Activated CD4-positive, alpha-beta memory T cell treated with anti-CD3 and anti-CD28 coated beads for 36 hours (primary cell): Measurements from ENCODE around the gene DAB2IP. TPM values are rescaled to one million over a fixed set of nuclear protein-coding genes. Genes with fewer than 3 reads are reported as not detected.

Source experiments
- CTCF ChIA-PET: fragments of 350-600 bp; sonication (Branson Sonifier 250); formaldehyde crosslinking; loops from one replicate; lab custom pipeline; 2021; ENCODE audit warnings: antibody characterized with exemption, inconsistent platforms; lab: Charles Lee
- POLR2A ChIA-PET: fragments of 350-600 bp; sonication (Branson Sonifier 250); formaldehyde crosslinking; loops from one replicate; lab custom pipeline; 2021; ENCODE audit warnings: antibody characterized with exemption; lab: Charles Lee
- DNase-seq: peaks from one replicate; pipeline ENCODE4 v3.0.0-alpha.2; 2020
- H3K27ac Mint-ChIP-seq: one replicate; pipeline ENCODE4 v1.8.0; 2021; ENCODE audit warnings: mixed read lengths
- H3K27me3 Mint-ChIP-seq: one replicate; pipeline ENCODE4 v1.8.0; 2021; ENCODE audit warnings: mixed read lengths
- H3K36me3 Mint-ChIP-seq: one replicate; pipeline ENCODE4 v1.8.0; 2021; ENCODE audit warnings: mixed read lengths
- H3K4me1 Mint-ChIP-seq: one replicate; pipeline ENCODE4 v1.8.0; 2021; ENCODE audit warnings: low read depth, mixed read lengths
- H3K4me3 Mint-ChIP-seq: one replicate; pipeline ENCODE4 v1.8.0; 2021; ENCODE audit warnings: mild to moderate bottlenecking, mixed read lengths
- H3K9me3 Mint-ChIP-seq: one replicate; pipeline ENCODE4 v1.8.0; 2021; ENCODE audit warnings: mixed read lengths
- intact Hi-C: fragments of 100-400 bp; cut with micrococcal nuclease; formaldehyde crosslinking; loops from one replicate; pipeline ENCODE4 v1.15.1; 2023
- total RNA-seq, 2 experiments: library from RNA; stranded (reverse); gene quantifications; one replicate each; pipeline ENCODE4 v1.2.3, GENCODE V29; 2021

Gene DAB2IP
- total RNA-seq, result not detected

- H3K9me3 Mint-ChIP-seq, result no peaks in the 10 kb centered on the region
These were observed at the start of gene DAB2IP for GRCh38 chr9:121651295-121652020. Gene DAB2IP (plus strand): TSS chr9:121651634. CDS start chr9:121651776, 142 bp downstream.

GRCh38 chr9:121603028-121603427 lies 48.4 kb upstream of the DAB2IP start:
- H3K27ac Mint-ChIP-seq, result no peak overlapping the region
- ChIA-PET CTCF (no interaction called here), POLR2A (no interaction called here)
- no peak for DNase-seq
- no peaks in the 10 kb centered on the region for H3K4me1 Mint-ChIP-seq
- H3K9me3 Mint-ChIP-seq, result no peaks in the 10 kb centered on the region
- peaks cover 42% of the 10 kb centered on the region for H3K27me3 Mint-ChIP-seq
- intact Hi-C loops, result no loop called here
- no peaks in the 10 kb centered on the region for H3K36me3 Mint-ChIP-seq
- H3K4me3 Mint-ChIP-seq, result no peak overlapping the region

More at GRCh38 chr9:121651295-121652020, at the start of gene DAB2IP:
- ChIA-PET CTCF (no interaction called here), POLR2A (no interaction called here)
- H3K27me3 Mint-ChIP-seq, result peaks cover 56% of the 10 kb centered on the region
- no peaks in the 10 kb centered on the region for H3K36me3 Mint-ChIP-seq
- no peak for DNase-seq
- H3K27ac Mint-ChIP-seq, result no peak within 1 kb of the TSS
- intact Hi-C loops, result no loop called here
- peaks cover 9% of the 10 kb centered on the region for H3K4me1 Mint-ChIP-seq
- H3K4me3 Mint-ChIP-seq, result no peak within 1 kb of the TSS

- H3K27me3 Mint-ChIP-seq, result peaks cover 38% of the 10 kb centered on the region
- no peaks in the 10 kb centered on the region for H3K36me3 Mint-ChIP-seq
- H3K27ac Mint-ChIP-seq, result no peak overlapping the region
- no peaks in the 10 kb centered on the region for H3K4me1 Mint-ChIP-seq
- H3K9me3 Mint-ChIP-seq, result no peaks in the 10 kb centered on the region
- POLR2A ChIA-PET, result no interaction called here
- CTCF ChIA-PET, result no interaction called here
- no peak overlapping the region for H3K4me3 Mint-ChIP-seq
- no peak for DNase-seq
- intact Hi-C loops, result no loop called here
These were observed 47.2 kb upstream of the DAB2IP start for GRCh38 chr9:121604242-121604641.

- H3K27me3 Mint-ChIP-seq, result peaks cover 41% of the 10 kb centered on the region
- DNase-seq, result no peak
- no peaks in the 10 kb centered on the region for H3K9me3 Mint-ChIP-seq
- intact Hi-C loops, result no loop called here
- no peaks in the 10 kb centered on the region for H3K36me3 Mint-ChIP-seq
- CTCF ChIA-PET, result no interaction called here
- no peaks in the 10 kb centered on the region for H3K4me1 Mint-ChIP-seq
- POLR2A ChIA-PET, result no interaction called here
- H3K27ac Mint-ChIP-seq, result no peak overlapping the region
- no peak overlapping the region for H3K4me3 Mint-ChIP-seq
These were observed 46.8 kb upstream of the DAB2IP start for GRCh38 chr9:121604654-121605053.

GRCh38 chr9:121607434-121608167 lies 43.8 kb upstream of the DAB2IP start:
- intact Hi-C loops, result no loop called here
- CTCF ChIA-PET, result no interaction called here

GRCh38 chr9:121608168-121608853 lies 43.1 kb upstream of the DAB2IP start:
- peaks cover 8% of the 10 kb centered on the region for H3K4me1 Mint-ChIP-seq
- no peaks in the 10 kb centered on the region for H3K9me3 Mint-ChIP-seq
- no peak for DNase-seq
- H3K27ac Mint-ChIP-seq, result no peak overlapping the region
- no peaks in the 10 kb centered on the region for H3K36me3 Mint-ChIP-seq
- intact Hi-C loops, result no loop called here
- H3K27me3 Mint-ChIP-seq, result peaks cover 26% of the 10 kb centered on the region
- ChIA-PET CTCF (no interaction called here), POLR2A (no interaction called here)
- H3K4me3 Mint-ChIP-seq, result no peak overlapping the region

More at GRCh38 chr9:121607434-121608167, 43.8 kb upstream of the DAB2IP start:
- no peak for DNase-seq
- POLR2A ChIA-PET, result no interaction called here
- no peaks in the 10 kb centered on the region for H3K36me3 Mint-ChIP-seq
- H3K4me1 Mint-ChIP-seq, result peaks cover 3% of the 10 kb centered on the region
- H3K27ac Mint-ChIP-seq, result no peak overlapping the region
- no peaks in the 10 kb centered on the region for H3K9me3 Mint-ChIP-seq
- H3K4me3 Mint-ChIP-seq, result no peak overlapping the region
- H3K27me3 Mint-ChIP-seq, result peaks cover 28% of the 10 kb centered on the region

- CTCF ChIA-PET, result no interaction called here
- peaks cover 22% of the 10 kb centered on the region for H3K27me3 Mint-ChIP-seq
These were observed 41.4 kb upstream of the DAB2IP start for GRCh38 chr9:121609822-121610637.

GRCh38 chr9:121610638-121610953 lies 40.8 kb upstream of the DAB2IP start:
- H3K27me3 Mint-ChIP-seq, result peaks cover 22% of the 10 kb centered on the region

More at GRCh38 chr9:121609822-121610637, 41.4 kb upstream of the DAB2IP start:
- Mint-ChIP-seq H3K4me1 (peaks cover 13% of the 10 kb centered on the region), H3K9me3 (no peaks in the 10 kb centered on the region), H3K36me3 (no peaks in the 10 kb centered on the region), H3K27ac (no peak overlapping the region), H3K4me3 (no peak overlapping the region)
- POLR2A ChIA-PET, result no interaction called here
- no peak for DNase-seq
- intact Hi-C loops, result no loop called here

GRCh38 chr9:121612511-121612998 lies 38.9 kb upstream of the DAB2IP start:
- H3K36me3 Mint-ChIP-seq, result no peaks in the 10 kb centered on the region
- H3K4me1 Mint-ChIP-seq, result peaks cover 13% of the 10 kb centered on the region
- H3K27ac Mint-ChIP-seq, result no peak overlapping the region
- ChIA-PET CTCF (no interaction called here), POLR2A (no interaction called here)
- intact Hi-C loops, result no loop called here
- peaks cover 21% of the 10 kb centered on the region for H3K27me3 Mint-ChIP-seq
- DNase-seq, result no peak
- no peaks in the 10 kb centered on the region for H3K9me3 Mint-ChIP-seq
- no peak overlapping the region for H3K4me3 Mint-ChIP-seq

More at GRCh38 chr9:121610638-121610953, 40.8 kb upstream of the DAB2IP start:
- intact Hi-C loops, result no loop called here
- POLR2A ChIA-PET, result no interaction called here
- Mint-ChIP-seq H3K27ac (no peak overlapping the region), H3K4me3 (no peak overlapping the region), H3K36me3 (no peaks in the 10 kb centered on the region), H3K4me1 (peaks cover 13% of the 10 kb centered on the region), H3K9me3 (no peaks in the 10 kb centered on the region)
- DNase-seq, result no peak
- CTCF ChIA-PET, result no interaction called here

GRCh38 chr9:121613009-121613752 lies 38.3 kb upstream of the DAB2IP start:
- no peaks in the 10 kb centered on the region for H3K36me3 Mint-ChIP-seq
- POLR2A ChIA-PET, result no interaction called here

GRCh38 chr9:121616123-121616755 lies 35.2 kb upstream of the DAB2IP start:
- CTCF ChIA-PET, result no interaction called here
- no peaks in the 10 kb centered on the region for H3K9me3 Mint-ChIP-seq
- intact Hi-C loops, result no loop called here
- H3K4me1 Mint-ChIP-seq, result peaks cover 13% of the 10 kb centered on the region
- DNase-seq, result no peak
- H3K27me3 Mint-ChIP-seq, result peaks cover 13% of the 10 kb centered on the region
- no peak overlapping the region for H3K4me3 Mint-ChIP-seq
- no peaks in the 10 kb centered on the region for H3K36me3 Mint-ChIP-seq
- POLR2A ChIA-PET, result no interaction called here
- H3K27ac Mint-ChIP-seq, result no peak overlapping the region

More at GRCh38 chr9:121613009-121613752, 38.3 kb upstream of the DAB2IP start:
- Mint-ChIP-seq H3K4me1 (peaks cover 13% of the 10 kb centered on the region), H3K27me3 (peaks cover 22% of the 10 kb centered on the region), H3K9me3 (no peaks in the 10 kb centered on the region), H3K4me3 (no peak overlapping the region), H3K27ac (no peak overlapping the region)
- DNase-seq, result no peak
- intact Hi-C loops, result no loop called here
- CTCF ChIA-PET, result no interaction called here
